Keratinocyte (primary cell): Measurements from ENCODE around the gene GREM1.

Experiments used
- CTCF ChIP-seq, 3 experiments: IDR thresholded peaks in 1 of 3; conservative IDR thresholded peaks in 1 of 3; optimal IDR thresholded peaks in 1 of 3; 2 replicates in 2 of 3; 3 replicates in 1 of 3; pipeline versions ENCODE3 to v1.5.1; 2011; ENCODE audit warnings: low read length in 3 of 3, mild to moderate bottlenecking in 3 of 3, moderate library complexity in 2 of 3, control low read depth in 1 of 3, inconsistent platforms in 1 of 3; ENCODE audit not compliant: insufficient read depth in 2 of 3; ENCODE audit errors: extremely low read depth in 1 of 3
- EZH2 ChIP-seq: IDR thresholded peaks from one replicate; pipeline ENCODE4 v1.6.1; 2012; ENCODE audit warnings: inconsistent platforms, mild to moderate bottlenecking, low read length, moderate library complexity

GRCh38 chr15:32765236-32765635 lies 47.4 kb downstream of the GREM1 start:
- TF ChIP-seq CTCF (optimal IDR thresholded peaks at IDR 0.05 in 1 of 3, IDR thresholded peaks at IDR 0.05 in 1 of 3, conservative IDR thresholded peaks at IDR 0.05 in 1 of 3; ENCODE audit: extremely low read depth in 1 of 3, insufficient read depth in 2 of 3, low read length in 3 of 3): no peak
- no peak for TF ChIP-seq EZH2
